Measurements from ENCODE around the gene NUDT2. TPM values are rescaled to one million over a fixed set of nuclear protein-coding genes. Genes with fewer than 3 reads are reported as not detected.

Gene NUDT2
- total RNA-seq, 1 donor from 2014 or later: 33.1 TPM

- no peak for DNase-seq (ENCODE audit: low spot score)
- H3K36me3 ChIP-seq: no peaks in the 10 kb centered on the region
- peaks cover 3% of the 10 kb centered on the region for H3K4me1 ChIP-seq
- H3K27ac Mint-ChIP-seq: peak overlapping the region; percentile 11
- no peak overlapping the region for H3K9ac ChIP-seq
- no peak overlapping the region for H3K4me3 ChIP-seq
- no peak for TF ChIP-seq EZH2phosphoT487 (IDR thresholded peaks at IDR 0.05)
- TF ChIP-seq, protein P1, sequence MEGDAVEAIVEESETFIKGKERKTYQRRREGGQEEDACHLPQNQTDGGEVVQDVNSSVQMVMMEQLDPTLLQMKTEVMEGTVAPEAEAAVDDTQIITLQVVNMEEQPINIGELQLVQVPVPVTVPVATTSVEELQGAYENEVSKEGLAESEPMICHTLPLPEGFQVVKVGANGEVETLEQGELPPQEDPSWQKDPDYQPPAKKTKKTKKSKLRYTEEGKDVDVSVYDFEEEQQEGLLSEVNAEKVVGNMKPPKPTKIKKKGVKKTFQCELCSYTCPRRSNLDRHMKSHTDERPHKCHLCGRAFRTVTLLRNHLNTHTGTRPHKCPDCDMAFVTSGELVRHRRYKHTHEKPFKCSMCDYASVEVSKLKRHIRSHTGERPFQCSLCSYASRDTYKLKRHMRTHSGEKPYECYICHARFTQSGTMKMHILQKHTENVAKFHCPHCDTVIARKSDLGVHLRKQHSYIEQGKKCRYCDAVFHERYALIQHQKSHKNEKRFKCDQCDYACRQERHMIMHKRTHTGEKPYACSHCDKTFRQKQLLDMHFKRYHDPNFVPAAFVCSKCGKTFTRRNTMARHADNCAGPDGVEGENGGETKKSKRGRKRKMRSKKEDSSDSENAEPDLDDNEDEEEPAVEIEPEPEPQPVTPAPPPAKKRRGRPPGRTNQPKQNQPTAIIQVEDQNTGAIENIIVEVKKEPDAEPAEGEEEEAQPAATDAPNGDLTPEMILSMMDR (IDR thresholded peaks at IDR 0.05): no peak
- no peak for TF ChIP-seq EZH2 (IDR thresholded peaks at IDR 0.05)
- H3K9me3 Mint-ChIP-seq: no peaks in the 10 kb centered on the region
- peaks cover 16% of the 10 kb centered on the region for H3K36me3 Mint-ChIP-seq
- peaks cover 12% of the 10 kb centered on the region for H3K4me1 Mint-ChIP-seq
- H3K27me3 Mint-ChIP-seq (ENCODE audit: insufficient read depth, low read depth): peaks cover 5% of the 10 kb centered on the region
- no peaks in the 10 kb centered on the region for H3K79me2 ChIP-seq (ENCODE audit: low read depth)
- H3K4me2 ChIP-seq: no peak overlapping the region
- H3F3A ChIP-seq (ENCODE audit: low read depth): no peaks in the 10 kb centered on the region
- no peak overlapping the region for H3K27ac ChIP-seq
- H3K9me3 ChIP-seq (ENCODE audit: low read depth): no peaks in the 10 kb centered on the region
- H3K27me3 ChIP-seq: no peaks in the 10 kb centered on the region
- H2AFZ ChIP-seq (replicated peaks): no peak overlapping the region
- H3K4me3 Mint-ChIP-seq: no peak overlapping the region
- H4K20me1 ChIP-seq (ENCODE audit: low read depth): no peaks in the 10 kb centered on the region
Measured at GRCh38 chr9:34343605-34344004, 14.2 kb downstream of the NUDT2 start.

GRCh38 chr9:34346873-34347799 is 17.8 kb downstream of the NUDT2 start:
- H3K9me3 ChIP-seq (ENCODE audit: low read depth): no peaks in the 10 kb centered on the region
- H4K20me1 ChIP-seq (ENCODE audit: low read depth): no peaks in the 10 kb centered on the region
- TF ChIP-seq, protein P1 (IDR thresholded peaks at IDR 0.05): no peak
- no peak for TF ChIP-seq EZH2phosphoT487 (IDR thresholded peaks at IDR 0.05)
- no peak for TF ChIP-seq EZH2 (IDR thresholded peaks at IDR 0.05)
- DNase-seq (ENCODE audit: low spot score): peak; percentile 39
- peak overlapping the region; percentile 25 for H3K27ac Mint-ChIP-seq
- H3K27me3 ChIP-seq: no peaks in the 10 kb centered on the region
- H3K79me2 ChIP-seq (ENCODE audit: low read depth): no peaks in the 10 kb centered on the region
- peaks cover 12% of the 10 kb centered on the region for H3K4me1 Mint-ChIP-seq
- peaks cover 3% of the 10 kb centered on the region for H3K4me1 ChIP-seq
- no peak overlapping the region for H3K27ac ChIP-seq
- peaks cover 11% of the 10 kb centered on the region for H3K36me3 Mint-ChIP-seq
- no peak overlapping the region for H2AFZ ChIP-seq (replicated peaks)
- no peak overlapping the region for H3K9ac ChIP-seq
- no peak overlapping the region for H3K4me2 ChIP-seq
- H3K36me3 ChIP-seq: no peaks in the 10 kb centered on the region
- no peak overlapping the region for H3K4me3 ChIP-seq
- H3K4me3 Mint-ChIP-seq: peak overlapping the region; percentile 63
- peaks cover 5% of the 10 kb centered on the region for H3K27me3 Mint-ChIP-seq (ENCODE audit: insufficient read depth, low read depth)
- no peaks in the 10 kb centered on the region for H3F3A ChIP-seq (ENCODE audit: low read depth)
- no peaks in the 10 kb centered on the region for H3K9me3 Mint-ChIP-seq

GRCh38 chr9:34347800-34348158 is 18.4 kb downstream of the NUDT2 start:
- Histone ChIP-seq H3K36me3 (no peaks in the 10 kb centered on the region), H3K9me3 (ENCODE audit: low read depth) (no peaks in the 10 kb centered on the region), H3K4me3 (no peak overlapping the region), H3K27me3 (no peaks in the 10 kb centered on the region), H2AFZ (replicated peaks) (no peak overlapping the region), H3K9ac (no peak overlapping the region), H3F3A (ENCODE audit: low read depth) (no peaks in the 10 kb centered on the region), H4K20me1 (ENCODE audit: low read depth) (no peaks in the 10 kb centered on the region), H3K4me2 (no peak overlapping the region), H3K27ac (no peak overlapping the region), H3K79me2 (ENCODE audit: low read depth) (no peaks in the 10 kb centered on the region), H3K4me1 (peaks cover 3% of the 10 kb centered on the region)
- H3K27me3 Mint-ChIP-seq (ENCODE audit: insufficient read depth, low read depth): peaks cover 5% of the 10 kb centered on the region
- TF ChIP-seq EZH2 (IDR thresholded peaks at IDR 0.05): no peak
- TF ChIP-seq EZH2phosphoT487 (IDR thresholded peaks at IDR 0.05): no peak
- TF ChIP-seq, protein P1 (IDR thresholded peaks at IDR 0.05): no peak
- peaks cover 12% of the 10 kb centered on the region for H3K4me1 Mint-ChIP-seq
- no peak for DNase-seq (ENCODE audit: low spot score)
- peaks cover 9% of the 10 kb centered on the region for H3K36me3 Mint-ChIP-seq
- no peaks in the 10 kb centered on the region for H3K9me3 Mint-ChIP-seq
- peak overlapping the region; percentile 63 for H3K4me3 Mint-ChIP-seq
- H3K27ac Mint-ChIP-seq: peak overlapping the region; percentile 25

Measured in neural progenitor cell (in vitro differentiated cells).